Calu3 (cell line): ENCODE data around the gene MVD. TPM values are rescaled to one million over a fixed set of nuclear protein-coding genes. Genes with fewer than 3 reads are reported as not detected.

Experiments
- BruUV-seq: library from RNA; stranded (reverse); fragments of 400-500 nt; replicated peaks from 2 replicates; lab custom pipeline; 2021; lab: Mats Ljungman, UMichigan
- CTCF ChIA-PET: fragments of 300-600 bp; sonication (Branson Sonifier 250); formaldehyde crosslinking; loops from one replicate; lab custom pipeline; 2022; ENCODE audit warnings: antibody characterized with exemption; lab: Charles Lee
- DNase-seq: peaks from one replicate; pipeline ENCODE4 v3.0.0; 2022
- H3K27ac Mint-ChIP-seq: one replicate; pipeline ENCODE4 v1.8.0; 2022; ENCODE audit warnings: mixed read lengths; ENCODE audit not compliant: unreplicated experiment
- H3K27me3 Mint-ChIP-seq: one replicate; pipeline ENCODE4 v1.8.0; 2022; ENCODE audit warnings: mixed read lengths; ENCODE audit not compliant: unreplicated experiment
- H3K36me3 Mint-ChIP-seq: one replicate; pipeline ENCODE4 v1.8.0; 2022; ENCODE audit warnings: mild to moderate bottlenecking, moderate library complexity, mixed read lengths; ENCODE audit not compliant: insufficient read depth, unreplicated experiment
- H3K4me1 Mint-ChIP-seq: one replicate; pipeline ENCODE4 v1.8.0; 2022; ENCODE audit warnings: mild to moderate bottlenecking, low read depth, mixed read lengths; ENCODE audit not compliant: unreplicated experiment
- H3K4me3 Mint-ChIP-seq: one replicate; pipeline ENCODE4 v1.8.0; 2022; ENCODE audit warnings: mild to moderate bottlenecking, low read depth, moderate library complexity, mixed read lengths; ENCODE audit not compliant: unreplicated experiment
- H3K9me3 Mint-ChIP-seq: one replicate; pipeline ENCODE4 v1.8.0; 2022; ENCODE audit warnings: low read depth, mixed read lengths; ENCODE audit not compliant: unreplicated experiment
- intact Hi-C: fragments of 100-400 bp; cut with micrococcal nuclease; formaldehyde crosslinking; loops from one replicate; pipeline ENCODE4 v1.10.0; 2022; ENCODE audit not compliant: unreplicated experiment
- total RNA-seq: library from RNA; stranded (reverse); gene quantifications from 2 replicates; pipeline ENCODE4 v1.2.3, GENCODE V29; 2022
- TF ChIP-seq, protein P1 (sequence below): fragments of 200-600 bp; IDR thresholded peaks from one replicate; pipeline ENCODE4 v1.8.0; 2022; ENCODE audit warnings: antibody characterized with exemption; ENCODE audit not compliant: unreplicated experiment

The MVD gene
- total RNA-seq, 1 experiment from 2014 or later: 152 TPM

- no peak for DNase-seq
- peaks cover 9% of the 10 kb centered on the region for H3K27me3 Mint-ChIP-seq
- no peak overlapping the region for H3K27ac Mint-ChIP-seq
- TF ChIP-seq, protein P1, sequence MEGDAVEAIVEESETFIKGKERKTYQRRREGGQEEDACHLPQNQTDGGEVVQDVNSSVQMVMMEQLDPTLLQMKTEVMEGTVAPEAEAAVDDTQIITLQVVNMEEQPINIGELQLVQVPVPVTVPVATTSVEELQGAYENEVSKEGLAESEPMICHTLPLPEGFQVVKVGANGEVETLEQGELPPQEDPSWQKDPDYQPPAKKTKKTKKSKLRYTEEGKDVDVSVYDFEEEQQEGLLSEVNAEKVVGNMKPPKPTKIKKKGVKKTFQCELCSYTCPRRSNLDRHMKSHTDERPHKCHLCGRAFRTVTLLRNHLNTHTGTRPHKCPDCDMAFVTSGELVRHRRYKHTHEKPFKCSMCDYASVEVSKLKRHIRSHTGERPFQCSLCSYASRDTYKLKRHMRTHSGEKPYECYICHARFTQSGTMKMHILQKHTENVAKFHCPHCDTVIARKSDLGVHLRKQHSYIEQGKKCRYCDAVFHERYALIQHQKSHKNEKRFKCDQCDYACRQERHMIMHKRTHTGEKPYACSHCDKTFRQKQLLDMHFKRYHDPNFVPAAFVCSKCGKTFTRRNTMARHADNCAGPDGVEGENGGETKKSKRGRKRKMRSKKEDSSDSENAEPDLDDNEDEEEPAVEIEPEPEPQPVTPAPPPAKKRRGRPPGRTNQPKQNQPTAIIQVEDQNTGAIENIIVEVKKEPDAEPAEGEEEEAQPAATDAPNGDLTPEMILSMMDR: no peak
- intact Hi-C loops: no loop called here
- H3K36me3 Mint-ChIP-seq: peaks cover 65% of the 10 kb centered on the region
- H3K9me3 Mint-ChIP-seq: no peaks in the 10 kb centered on the region
- BruUV-seq: no TSS peak
- CTCF ChIA-PET: interaction anchor here (0.7 to 1.4 kb wide), 3 partner anchors 10 to 62 kb away, joined by 3 to 6 read pairs (median 3); partner anchors contain the start of gene ZC3H18
- no peak overlapping the region for H3K4me3 Mint-ChIP-seq
- no peaks in the 10 kb centered on the region for H3K4me1 Mint-ChIP-seq
These were observed 30.3 kb downstream of the MVD start for GRCh38 chr16:88632587-88632930.

- TF ChIP-seq, protein P1: no peak
- Mint-ChIP-seq H3K27me3 (peaks cover 4% of the 10 kb centered on the region), H3K4me3 (no peak overlapping the region), H3K36me3 (peaks cover 65% of the 10 kb centered on the region), H3K27ac (no peak overlapping the region), H3K4me1 (no peaks in the 10 kb centered on the region), H3K9me3 (no peaks in the 10 kb centered on the region)
- CTCF ChIA-PET: interaction anchor here (1.4 kb wide), 1 partner anchor 62 kb away, joined by 3 read pairs; the partner anchor contains the start of gene ZC3H18
- intact Hi-C loops: no loop called here
- no peak for DNase-seq
- BruUV-seq: no TSS peak
These were observed 30.8 kb downstream of the MVD start for GRCh38 chr16:88631920-88632586.

DNA sequence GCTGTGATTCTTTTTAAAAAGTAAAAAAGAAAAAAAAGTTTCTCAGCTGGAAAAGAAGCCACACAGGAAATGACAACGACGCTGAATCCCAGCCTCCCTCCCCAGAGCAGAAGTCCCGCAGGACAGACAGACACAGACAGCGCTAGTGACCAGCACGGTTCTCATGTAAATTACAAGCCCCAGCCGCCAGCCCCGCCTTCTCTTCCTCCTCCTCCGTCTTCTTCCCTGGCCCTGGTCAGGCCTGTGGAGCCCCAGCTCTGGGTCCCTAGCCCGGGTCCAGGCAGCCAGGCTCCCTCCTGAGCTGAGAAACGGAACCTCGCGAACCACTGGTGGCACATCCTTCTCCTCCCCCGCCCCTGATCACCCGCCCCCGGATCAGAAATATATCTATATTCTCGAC is 31.5 kb downstream of the MVD start:
- intact Hi-C loops: no loop called here
- no peak overlapping the region for H3K27ac Mint-ChIP-seq
- H3K4me1 Mint-ChIP-seq: no peaks in the 10 kb centered on the region
- BruUV-seq: TSS peak; percentile 93
- no peaks in the 10 kb centered on the region for H3K9me3 Mint-ChIP-seq
- H3K36me3 Mint-ChIP-seq: peaks cover 65% of the 10 kb centered on the region
- CTCF ChIA-PET: no interaction called here
- no peak for DNase-seq
- no peak overlapping the region for H3K4me3 Mint-ChIP-seq
- no peaks in the 10 kb centered on the region for H3K27me3 Mint-ChIP-seq
- TF ChIP-seq, protein P1: no peak

DNA sequence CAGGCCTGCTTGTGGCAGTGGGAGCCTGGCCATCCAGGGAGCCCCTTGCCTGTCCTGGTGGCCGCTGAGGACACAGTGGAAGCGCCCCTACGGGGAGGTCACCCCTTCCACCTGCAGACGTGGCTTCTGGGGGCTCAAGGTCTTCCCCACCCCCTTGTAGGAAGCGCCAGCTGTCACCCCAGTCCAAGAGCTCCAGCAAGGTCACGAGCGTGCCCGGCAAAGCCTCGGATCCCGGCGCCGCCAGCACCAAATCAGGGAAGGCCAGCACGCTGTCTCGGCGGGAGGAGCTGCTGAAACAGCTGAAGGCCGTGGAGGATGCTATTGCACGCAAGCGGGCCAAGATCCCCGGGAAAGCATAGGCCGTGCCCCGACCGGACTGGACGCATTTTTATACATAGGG is 31.9 kb downstream of the MVD start:
- H3K36me3 Mint-ChIP-seq: peaks cover 65% of the 10 kb centered on the region
- no peaks in the 10 kb centered on the region for H3K9me3 Mint-ChIP-seq
- CTCF ChIA-PET: no interaction called here
- no peaks in the 10 kb centered on the region for H3K27me3 Mint-ChIP-seq
- no peak overlapping the region for H3K27ac Mint-ChIP-seq
- no TSS peak for BruUV-seq
- no peak overlapping the region for H3K4me3 Mint-ChIP-seq
- no peaks in the 10 kb centered on the region for H3K4me1 Mint-ChIP-seq
- no peak for DNase-seq
- TF ChIP-seq, protein P1: no peak
- intact Hi-C loops: no loop called here
